Stimulated activated naive CD8-positive, alpha-beta T cell treated with anti-CD3 and anti-CD28 coated beads, Interleukin-15, Interleukin-2, amounts not matched to agents 100 ng/mL and 50 ng/mL, for 24 hours (primary cell): ENCODE results near the gene TMPRSS6.

Experiments
- H3K27ac Mint-ChIP-seq: one replicate; pipeline ENCODE4 v1.8.0; 2021; ENCODE audit warnings: mild to moderate bottlenecking, mixed read lengths
- H3K27me3 Mint-ChIP-seq: one replicate; pipeline ENCODE4 v1.8.0; 2021; ENCODE audit warnings: mixed read lengths
- H3K36me3 Mint-ChIP-seq: one replicate; pipeline ENCODE4 v1.8.0; 2021; ENCODE audit warnings: low read depth, mixed read lengths
- H3K4me1 Mint-ChIP-seq: one replicate; pipeline ENCODE4 v1.8.0; 2021; ENCODE audit warnings: low read depth, mixed read lengths
- H3K4me3 Mint-ChIP-seq: one replicate; pipeline ENCODE4 v1.8.0; 2021; ENCODE audit warnings: mild to moderate bottlenecking, mixed read lengths
- H3K9me3 Mint-ChIP-seq: one replicate; pipeline ENCODE4 v1.8.0; 2021; ENCODE audit warnings: mixed read lengths

The TMPRSS6 gene

DNA sequence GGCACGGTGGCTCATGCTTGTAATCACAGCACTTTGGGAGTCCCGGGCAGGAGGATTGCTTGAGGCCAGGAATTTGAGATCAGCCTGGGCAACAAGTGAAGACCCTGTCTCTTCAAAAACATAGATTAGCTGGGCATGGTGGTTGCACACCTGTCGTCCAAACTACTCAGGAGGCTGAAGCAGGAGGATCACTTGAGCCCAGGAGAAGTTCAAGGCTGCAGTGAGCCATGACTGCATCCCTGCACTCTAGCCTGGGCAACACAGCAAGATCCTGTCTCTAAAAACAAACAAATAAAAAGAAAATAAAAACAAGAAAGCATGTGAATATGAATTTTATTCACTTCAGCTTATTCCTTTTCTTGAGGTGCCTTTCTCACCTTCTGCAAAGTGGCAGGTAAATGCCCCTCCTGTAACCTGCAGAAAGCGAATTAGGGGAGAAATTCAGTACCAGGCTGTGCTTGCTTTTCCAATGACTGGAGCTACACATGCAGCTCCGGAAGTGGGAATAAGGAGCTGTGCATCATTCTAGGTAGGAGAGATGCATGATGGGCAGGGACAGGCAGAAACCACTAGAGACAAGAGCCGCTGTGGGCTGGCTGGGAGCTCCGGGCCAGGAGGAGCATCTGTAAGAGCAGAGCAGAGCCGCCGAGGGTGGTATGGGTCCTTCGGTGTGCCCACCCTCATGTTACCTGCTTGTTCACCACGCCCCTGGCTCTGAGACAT lies 72.7 kb downstream of the TMPRSS6 start:
- Mint-ChIP-seq H3K4me3 (no peak overlapping the region), H3K27ac (no peak overlapping the region), H3K4me1 (peaks cover 9% of the 10 kb centered on the region), H3K36me3 (no peaks in the 10 kb centered on the region), H3K27me3 (peaks cover 8% of the 10 kb centered on the region), H3K9me3 (no peaks in the 10 kb centered on the region)

DNA sequence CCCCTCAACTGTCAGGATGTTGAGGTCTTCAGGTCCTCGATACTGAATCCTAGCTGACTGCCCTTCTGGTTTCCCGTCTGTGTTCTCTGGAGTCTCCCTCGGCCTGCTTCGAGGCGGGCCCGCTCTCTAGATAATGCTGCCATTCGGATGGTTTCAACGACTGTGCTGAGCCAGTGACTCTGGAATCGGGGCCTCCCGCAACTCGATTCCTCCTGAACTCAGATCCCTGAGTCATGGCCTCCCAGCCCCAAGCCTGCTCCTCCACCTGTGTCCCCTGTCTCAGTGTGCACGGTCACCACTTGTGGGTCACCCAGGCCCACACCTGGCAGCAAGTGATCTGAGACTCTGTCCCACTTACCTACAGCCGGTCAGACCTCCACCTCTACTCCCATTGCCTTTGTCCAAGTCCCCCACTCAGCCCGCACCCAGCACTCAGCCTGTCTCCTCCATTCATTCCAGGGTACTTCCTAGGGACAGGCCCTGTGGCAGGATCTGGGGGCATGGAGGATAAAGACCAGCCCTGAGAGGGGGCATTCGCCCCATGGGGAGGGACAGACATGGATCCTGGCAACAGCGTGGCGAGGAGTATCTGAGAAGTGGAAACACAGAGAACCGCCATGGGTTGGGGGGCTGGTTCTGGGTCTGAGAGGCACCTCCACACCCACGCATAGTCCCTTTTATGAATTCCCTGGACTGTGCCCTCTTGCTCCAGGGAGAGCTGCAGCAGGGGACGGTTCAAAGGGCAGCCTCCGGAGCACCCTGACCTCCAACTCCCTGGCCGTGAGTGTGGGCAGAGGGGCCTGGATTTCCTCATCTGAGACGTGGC lies 75.7 kb downstream of the TMPRSS6 start:
- H3K36me3 Mint-ChIP-seq = no peaks in the 10 kb centered on the region
- H3K27me3 Mint-ChIP-seq = peaks cover 4% of the 10 kb centered on the region
- H3K9me3 Mint-ChIP-seq = no peaks in the 10 kb centered on the region
- H3K27ac Mint-ChIP-seq = no peak overlapping the region
- no peak overlapping the region for H3K4me3 Mint-ChIP-seq
- no peaks in the 10 kb centered on the region for H3K4me1 Mint-ChIP-seq

DNA sequence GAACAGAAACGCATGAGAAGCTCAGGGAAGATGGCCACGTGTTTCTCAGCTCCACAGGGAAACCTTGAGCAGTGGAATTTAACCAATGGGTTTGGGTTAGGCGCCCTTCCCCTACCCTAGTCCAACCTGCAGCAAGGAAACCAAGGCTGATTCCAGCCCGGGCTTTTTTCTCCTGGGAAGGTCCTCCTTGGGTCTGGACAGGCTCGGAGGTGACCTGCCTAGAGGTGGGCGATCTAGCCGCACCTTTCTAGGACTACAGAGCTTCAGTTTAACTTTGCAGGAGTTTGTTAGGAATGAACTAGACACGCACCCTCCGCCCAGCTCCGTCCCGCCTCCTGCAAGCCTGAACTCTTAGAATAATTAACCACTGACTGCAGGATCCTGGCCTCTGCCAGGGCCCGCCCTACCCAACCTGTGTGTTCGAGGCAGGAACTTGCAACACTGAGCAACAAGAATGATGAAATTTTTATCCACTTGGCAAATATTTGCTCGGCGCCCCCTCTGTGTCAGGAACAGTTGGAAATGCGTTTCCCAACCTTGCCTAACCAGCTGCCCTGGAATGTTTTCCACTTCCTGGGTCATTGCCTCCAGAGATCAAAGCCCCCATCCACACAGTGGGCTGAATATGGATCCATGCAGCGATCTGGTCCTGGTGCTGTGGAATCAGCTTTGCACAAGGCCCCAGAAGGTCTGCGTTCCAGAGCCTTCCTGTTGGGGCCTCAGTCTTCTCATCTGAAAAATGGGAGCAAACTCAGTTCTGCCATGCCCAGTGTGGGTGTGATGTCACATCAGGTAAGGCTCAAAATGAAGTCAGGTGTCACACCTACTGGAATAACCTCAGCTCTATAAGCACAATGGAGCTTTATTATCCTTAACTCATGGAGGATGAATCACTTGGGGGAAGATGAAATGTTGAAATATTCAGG lies 76.7 kb downstream of the TMPRSS6 start:
- H3K9me3 Mint-ChIP-seq = no peaks in the 10 kb centered on the region
- H3K4me1 Mint-ChIP-seq = no peaks in the 10 kb centered on the region
- no peak overlapping the region for H3K4me3 Mint-ChIP-seq
- no peak overlapping the region for H3K27ac Mint-ChIP-seq
- no peaks in the 10 kb centered on the region for H3K36me3 Mint-ChIP-seq
- peaks cover 4% of the 10 kb centered on the region for H3K27me3 Mint-ChIP-seq

GRCh38 chr22:37032134-37032534 lies 77.4 kb downstream of the TMPRSS6 start:
- Mint-ChIP-seq H3K36me3 (no peaks in the 10 kb centered on the region), H3K4me1 (no peaks in the 10 kb centered on the region), H3K27me3 (no peaks in the 10 kb centered on the region), H3K9me3 (no peaks in the 10 kb centered on the region), H3K4me3 (no peak overlapping the region), H3K27ac (no peak overlapping the region)

DNA sequence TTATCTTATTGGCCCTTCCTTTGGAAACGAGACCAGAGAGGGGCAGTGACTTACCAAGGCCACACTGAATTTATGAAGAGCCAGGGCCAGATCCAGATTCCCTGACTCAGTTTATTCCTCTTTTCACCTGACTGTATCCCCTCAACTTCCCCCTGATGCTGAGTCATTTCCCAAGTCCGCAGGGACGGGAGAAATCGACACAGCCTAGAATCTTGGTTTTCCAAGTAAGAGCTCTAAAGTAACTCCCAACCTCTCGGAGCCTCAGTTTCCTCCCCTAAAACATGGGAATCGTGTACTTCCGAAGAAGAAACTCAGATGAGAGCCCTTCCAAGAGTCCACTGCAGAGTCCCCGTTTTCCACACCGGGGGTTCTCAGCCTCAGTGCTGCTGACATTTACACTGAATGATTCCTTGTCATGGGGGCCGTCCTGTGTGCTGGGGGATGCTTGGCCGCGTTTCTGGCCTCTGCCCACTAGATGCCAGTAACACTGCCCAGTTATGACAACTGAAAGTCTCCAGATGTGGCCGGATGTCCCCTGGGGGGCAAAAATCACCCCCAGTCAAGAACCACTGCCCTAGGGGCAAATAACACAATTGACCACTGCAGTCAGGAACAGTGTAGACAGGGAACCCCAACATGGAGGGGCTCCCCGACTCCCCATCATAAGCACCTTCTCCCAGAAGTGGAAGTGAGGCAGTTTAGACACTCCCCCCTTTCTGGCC lies 78.8 kb downstream of the TMPRSS6 start:
- H3K27me3 Mint-ChIP-seq = no peaks in the 10 kb centered on the region

GRCh38 chr22:37028692-37029674 lies 80.5 kb downstream of the TMPRSS6 start:
- Mint-ChIP-seq H3K9me3 (no peaks in the 10 kb centered on the region), H3K27me3 (no peaks in the 10 kb centered on the region), H3K4me1 (no peaks in the 10 kb centered on the region), H3K27ac (no peak overlapping the region), H3K4me3 (no peak overlapping the region), H3K36me3 (no peaks in the 10 kb centered on the region)

More for the DNA sequence above, 78.8 kb downstream of the TMPRSS6 start:
- H3K4me3 Mint-ChIP-seq = no peak overlapping the region
- H3K27ac Mint-ChIP-seq = no peak overlapping the region
- H3K9me3 Mint-ChIP-seq = no peaks in the 10 kb centered on the region
- no peaks in the 10 kb centered on the region for H3K36me3 Mint-ChIP-seq
- H3K4me1 Mint-ChIP-seq = no peaks in the 10 kb centered on the region

DNA sequence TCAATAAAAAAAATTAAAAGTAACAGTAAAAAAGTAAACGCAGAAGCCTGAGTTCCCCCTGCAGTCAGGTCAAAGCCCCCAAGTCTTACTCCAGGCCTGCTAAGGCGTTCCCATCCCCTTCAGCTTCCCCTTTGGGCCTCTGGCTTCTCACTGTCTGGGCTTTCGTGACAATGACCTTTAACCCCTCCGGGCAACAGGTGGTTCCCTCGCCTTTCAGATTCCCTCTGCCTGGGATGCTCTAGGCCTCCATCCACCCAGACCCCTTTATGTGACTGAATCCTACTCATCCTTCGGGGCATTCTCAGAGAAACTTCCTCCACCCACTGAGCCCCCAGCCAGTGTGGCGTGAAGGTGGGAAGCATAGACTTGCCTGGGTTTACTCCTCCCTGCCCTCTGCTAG lies 82.0 kb downstream of the TMPRSS6 start:
- Mint-ChIP-seq H3K27me3 (no peaks in the 10 kb centered on the region), H3K36me3 (no peaks in the 10 kb centered on the region), H3K9me3 (no peaks in the 10 kb centered on the region), H3K27ac (no peak overlapping the region), H3K4me1 (no peaks in the 10 kb centered on the region), H3K4me3 (no peak overlapping the region)

DNA sequence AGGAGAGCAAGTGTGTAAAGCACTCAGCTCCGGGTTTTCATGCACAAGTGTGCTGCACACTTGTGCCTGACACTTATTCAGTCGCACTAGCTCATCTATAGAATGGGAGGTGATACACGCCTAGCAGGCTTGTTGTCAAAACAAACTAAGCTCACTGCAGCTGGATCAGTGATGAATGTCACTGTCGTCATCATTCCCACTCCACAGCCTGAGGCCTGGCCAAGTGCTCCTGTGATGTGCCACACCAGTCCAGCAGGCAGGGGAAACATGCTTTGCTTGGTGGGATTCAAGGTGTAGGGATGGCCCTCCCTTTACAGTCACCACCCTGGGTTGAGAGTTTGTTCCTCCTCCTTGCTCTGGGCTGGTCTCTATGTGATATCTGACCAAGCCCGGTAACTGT lies 83.2 kb downstream of the TMPRSS6 start:
- Mint-ChIP-seq H3K9me3 (no peaks in the 10 kb centered on the region), H3K27ac (no peak overlapping the region), H3K4me1 (peaks cover 5% of the 10 kb centered on the region), H3K27me3 (no peaks in the 10 kb centered on the region), H3K4me3 (no peak overlapping the region), H3K36me3 (no peaks in the 10 kb centered on the region)

GRCh38 chr22:37025500-37026070 lies 83.9 kb downstream of the TMPRSS6 start:
- Mint-ChIP-seq H3K9me3 (no peaks in the 10 kb centered on the region), H3K27ac (no peak overlapping the region), H3K4me1 (peaks cover 6% of the 10 kb centered on the region), H3K4me3 (no peak overlapping the region), H3K36me3 (no peaks in the 10 kb centered on the region), H3K27me3 (no peaks in the 10 kb centered on the region)

GRCh38 chr22:37024339-37025157 lies 85.0 kb downstream of the TMPRSS6 start:
- Mint-ChIP-seq H3K27ac (no peak overlapping the region), H3K9me3 (no peaks in the 10 kb centered on the region), H3K36me3 (no peaks in the 10 kb centered on the region), H3K27me3 (no peaks in the 10 kb centered on the region), H3K4me3 (no peak overlapping the region), H3K4me1 (peaks cover 9% of the 10 kb centered on the region)

- Mint-ChIP-seq H3K27ac (no peak overlapping the region), H3K9me3 (no peaks in the 10 kb centered on the region), H3K4me1 (peaks cover 9% of the 10 kb centered on the region), H3K36me3 (no peaks in the 10 kb centered on the region), H3K27me3 (no peaks in the 10 kb centered on the region), H3K4me3 (no peak overlapping the region)
Observed at GRCh38 chr22:37023743-37024338, 85.7 kb downstream of the TMPRSS6 start.
